Right atrium auricular region (tissue), 2 donors: Measurements from ENCODE around the gene ABCG8. TPM values are rescaled to one million over a fixed set of nuclear protein-coding genes. Genes with fewer than 3 reads are reported as not detected.

Experiments
- DNase-seq: peaks from one replicate; pipeline ENCODE4 v3.0.0-alpha.2; 2019; ENCODE audit warnings: low spot score
- H3K27ac ChIP-seq, 2 donors: fragments of 200-600 bp; sonication (generic); 1 replicate in 1 of 2; 2 replicates in 1 of 2; pipeline ENCODE4 v1.5.1; 2016 to 2019
- H3K27me3 ChIP-seq, 2 donors: fragments of 200-600 bp; sonication (generic); one replicate each; pipeline versions ENCODE4 v1.5.1 to v1.6.0; 2017 to 2019
- H3K36me3 ChIP-seq: fragments of 200-600 bp; sonication (generic); one replicate; pipeline ENCODE4 v1.5.1; 2016
- H3K4me1 ChIP-seq, 2 donors: fragments of 200-600 bp; sonication (generic); one replicate each; pipeline versions ENCODE4 v1.5.1 to v1.6.0; 2017 to 2019
- H3K4me3 ChIP-seq, 2 donors: fragments of 200-600 bp; sonication (generic); 1 replicate in 1 of 2; 2 replicates in 1 of 2; pipeline ENCODE4 v1.5.1; 2017 to 2019; ENCODE audit warnings: mild to moderate bottlenecking in 1 of 2, moderate library complexity in 1 of 2
- H3K9me3 ChIP-seq, 2 donors: fragments of 200-600 bp; sonication (generic); one replicate each; pipeline ENCODE4 v1.5.1; 2019
- CTCF ChIP-seq, 2 donors: fragments of 200-600 bp; sonication (generic); IDR thresholded peaks; one replicate each; pipeline ENCODE4 v1.5.1; 2019; ENCODE audit warnings: antibody characterized with exemption in 2 of 2
- total RNA-seq, 2 donors: library from RNA; depleted of rRNA; stranded (reverse); fragments of >200 nt; gene quantifications; one replicate each; pipeline ENCODE4 v1.1.0, GENCODE V29; 2016

Gene ABCG8
- total RNA-seq, 2 donors from 2014 or later: not detected

- H3K4me3 ChIP-seq: no peak overlapping the region
- H3K36me3 ChIP-seq: no peaks in the 10 kb centered on the region
- H3K9me3 ChIP-seq: no peaks in the 10 kb centered on the region
- no peaks in the 10 kb centered on the region for H3K4me1 ChIP-seq
- H3K27me3 ChIP-seq: no peaks in the 10 kb centered on the region
- no peak overlapping the region for H3K27ac ChIP-seq
- no peak for DNase-seq
- no peak for TF ChIP-seq CTCF (IDR thresholded peaks at IDR 0.05)
These were observed 40.5 kb downstream of the ABCG8 start for GRCh38 chr2:43879261-43879660.

DNA sequence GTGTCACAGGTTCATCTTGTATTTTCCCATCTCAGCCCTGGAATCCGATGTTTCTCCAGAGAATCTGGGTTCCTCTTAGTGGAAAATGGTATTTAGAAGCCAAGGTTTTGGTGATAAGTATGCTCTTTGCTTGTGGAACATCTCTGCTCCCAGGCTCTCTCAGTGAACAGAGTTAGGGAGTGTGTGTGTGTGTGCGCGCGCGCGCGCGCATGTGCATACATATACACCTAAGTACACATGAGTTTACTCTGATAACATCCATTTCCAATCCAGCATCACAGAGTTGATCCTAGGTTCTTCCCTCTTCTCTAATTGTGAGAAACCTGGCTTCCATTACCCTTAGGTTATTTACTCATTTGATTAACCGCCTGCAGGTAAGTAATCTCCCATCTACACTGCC lies 41.7 kb downstream of the ABCG8 start:
- Histone ChIP-seq H3K9me3 (no peaks in the 10 kb centered on the region), H3K36me3 (no peaks in the 10 kb centered on the region)
- TF ChIP-seq CTCF (IDR thresholded peaks at IDR 0.05): no peak

DNA sequence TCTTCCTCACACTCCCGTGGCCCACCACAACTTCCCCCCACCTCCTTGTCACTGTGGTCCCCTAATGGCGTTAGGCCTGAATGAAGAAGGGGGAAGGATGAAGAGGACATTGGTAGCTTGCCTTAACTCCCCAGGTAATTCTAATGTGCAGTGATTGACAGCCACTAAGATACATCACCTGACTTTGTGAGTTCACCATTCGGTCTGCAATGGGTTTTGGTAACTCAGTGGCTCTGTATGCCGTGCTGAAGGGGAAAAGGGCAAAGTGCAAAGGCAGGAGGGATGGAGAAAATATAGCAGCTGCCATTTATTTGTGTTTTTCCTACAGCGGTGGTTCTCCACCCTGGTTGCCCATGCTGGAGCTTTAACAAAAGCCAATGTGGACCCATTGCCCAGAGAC lies 42.2 kb downstream of the ABCG8 start:
- H3K4me3 ChIP-seq: no peak overlapping the region
- no peaks in the 10 kb centered on the region for H3K4me1 ChIP-seq
- H3K36me3 ChIP-seq: no peaks in the 10 kb centered on the region
- H3K27me3 ChIP-seq: no peaks in the 10 kb centered on the region
- no peak overlapping the region for H3K27ac ChIP-seq
- H3K9me3 ChIP-seq: no peaks in the 10 kb centered on the region
- no peak for DNase-seq
- TF ChIP-seq CTCF (IDR thresholded peaks at IDR 0.05): no peak

More for the DNA sequence above, 41.7 kb downstream of the ABCG8 start:
- Histone ChIP-seq H3K27ac (no peak overlapping the region), H3K4me1 (no peaks in the 10 kb centered on the region), H3K27me3 (no peaks in the 10 kb centered on the region), H3K4me3 (no peak overlapping the region)
- DNase-seq: no peak

- no peak for TF ChIP-seq CTCF (IDR thresholded peaks at IDR 0.05)
- no peak overlapping the region for H3K27ac ChIP-seq
- no peak overlapping the region for H3K4me3 ChIP-seq
- no peaks in the 10 kb centered on the region for H3K27me3 ChIP-seq
- H3K36me3 ChIP-seq: peaks cover 7% of the 10 kb centered on the region
- no peaks in the 10 kb centered on the region for H3K4me1 ChIP-seq
- no peak for DNase-seq
- H3K9me3 ChIP-seq: no peaks in the 10 kb centered on the region
These were observed 43.5 kb downstream of the ABCG8 start for GRCh38 chr2:43882312-43882711.

- no peak for DNase-seq
- Histone ChIP-seq H3K27ac (no peak overlapping the region), H3K27me3 (no peaks in the 10 kb centered on the region), H3K9me3 (no peaks in the 10 kb centered on the region), H3K4me3 (no peak overlapping the region), H3K36me3 (peaks cover 26% of the 10 kb centered on the region), H3K4me1 (no peaks in the 10 kb centered on the region)
- no peak for TF ChIP-seq CTCF (IDR thresholded peaks at IDR 0.05)
These were observed 45.9 kb downstream of the ABCG8 start for GRCh38 chr2:43884689-43885088.

DNA sequence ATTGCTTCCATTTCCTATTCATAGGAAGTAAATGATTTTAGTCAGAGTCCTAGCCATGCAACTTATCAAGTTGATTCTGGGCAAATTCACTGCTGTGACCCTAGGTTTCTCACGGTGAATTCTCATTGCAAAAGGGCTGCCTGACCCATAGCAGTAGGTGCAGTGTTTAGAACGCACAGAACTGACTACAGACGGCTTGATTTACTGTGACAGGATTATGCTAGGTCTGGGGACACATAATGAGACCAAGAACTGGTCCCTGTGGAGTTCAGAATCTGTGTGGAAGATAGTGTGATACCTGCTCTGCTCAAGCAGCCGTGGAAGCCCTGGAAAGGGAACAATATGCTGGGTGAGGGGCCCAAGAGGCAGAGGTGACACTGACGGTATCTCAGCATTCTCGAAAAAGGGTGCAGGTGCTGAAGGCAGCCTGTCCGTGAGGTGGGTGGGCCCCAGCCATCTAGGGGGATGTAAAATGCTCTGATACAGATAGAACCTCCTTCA lies 46.4 kb downstream of the ABCG8 start:
- no peak for DNase-seq
- Histone ChIP-seq H3K9me3 (no peaks in the 10 kb centered on the region), H3K27ac (no peak overlapping the region), H3K27me3 (no peaks in the 10 kb centered on the region), H3K4me1 (no peaks in the 10 kb centered on the region), H3K4me3 (no peak overlapping the region), H3K36me3 (peaks cover 29% of the 10 kb centered on the region)
- no peak for TF ChIP-seq CTCF (IDR thresholded peaks at IDR 0.05)
